Umbilical cord (tissue), 2 donors: ENCODE data around the gene RDH16. TPM values are rescaled to one million over a fixed set of nuclear protein-coding genes. Genes with fewer than 3 reads are reported as not detected.
"Not testable (repeated sequence)": the region's sequence is repeated elsewhere in the genome, so short reads cannot be mapped to it uniquely, and the experiment has no call there.

Source experiments
- DNase-seq: peaks from one replicate; pipeline ENCODE4 v3.0.0-alpha.2; 2015; ENCODE audit warnings: low spot score
- total RNA-seq: library from RNA; depleted of rRNA; stranded (reverse); fragments of >200 nt; gene quantifications from one replicate; pipeline ENCODE4 v1.2.3, GENCODE V29; 2014; ENCODE audit warnings: low replicate concordance; ENCODE audit not compliant: insufficient read depth

The RDH16 gene
- total RNA-seq, 1 donor from 2014 or later: 0.96 TPM

DNA sequence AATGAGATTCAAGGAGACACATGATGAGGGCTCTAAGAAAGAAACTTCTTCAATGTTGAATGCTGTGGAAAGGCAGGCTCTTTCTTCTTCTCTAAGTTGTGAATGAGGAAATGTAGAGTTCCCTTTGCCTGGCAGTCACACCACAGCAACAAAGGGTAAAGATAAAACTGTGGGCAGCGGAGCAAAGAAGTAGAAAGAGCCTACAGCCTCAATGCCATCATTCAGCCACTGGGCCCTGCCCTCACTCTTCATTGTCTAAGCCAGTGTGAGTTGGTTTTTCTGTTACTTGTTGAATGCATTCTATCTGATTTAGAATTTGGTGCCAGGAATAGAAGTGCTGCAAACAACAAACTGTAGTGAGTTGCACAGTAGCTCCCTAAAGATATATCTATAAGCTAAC, 35.4 kb downstream of the RDH16 start:
- DNase-seq: no peak

DNA sequence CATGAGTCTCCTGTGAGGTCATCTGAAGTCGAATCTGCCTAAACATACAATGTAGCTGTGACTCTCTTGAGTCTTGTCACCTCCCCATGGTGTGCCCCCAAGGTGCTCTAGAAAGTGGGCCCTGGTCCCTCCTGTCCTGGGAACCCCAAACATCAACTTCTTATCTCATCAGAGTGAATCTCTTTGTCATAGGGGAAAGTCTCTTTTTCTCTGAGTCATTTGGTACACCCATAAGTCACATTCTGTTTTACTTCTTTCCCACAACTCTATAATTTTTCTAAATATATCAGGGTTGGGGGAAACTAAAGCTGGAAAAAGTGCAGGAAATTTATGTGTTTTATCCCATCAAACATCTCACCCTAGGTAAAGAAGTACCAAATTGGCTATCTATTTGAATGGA, 36.1 kb downstream of the RDH16 start:
- DNase-seq: no peak

DNA sequence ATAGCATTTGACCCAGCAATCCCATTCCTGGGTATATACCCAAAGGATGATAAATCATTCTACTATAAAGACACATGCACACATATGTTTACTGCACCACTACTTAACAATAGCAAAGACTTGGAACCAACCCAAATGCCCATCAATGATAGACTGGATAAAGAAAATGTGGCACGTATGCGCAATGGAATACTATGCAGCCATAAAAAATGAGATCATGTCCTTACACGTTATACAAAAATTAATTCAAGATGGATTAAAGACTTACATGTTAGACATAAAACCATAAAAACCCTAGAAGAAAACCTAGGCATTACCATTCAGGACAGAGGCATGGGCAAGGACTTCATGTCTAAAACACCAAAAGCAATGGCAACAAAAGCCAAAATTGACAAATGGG, 39.3 kb downstream of the RDH16 start:
- DNase-seq: not testable (repeated sequence)

DNA sequence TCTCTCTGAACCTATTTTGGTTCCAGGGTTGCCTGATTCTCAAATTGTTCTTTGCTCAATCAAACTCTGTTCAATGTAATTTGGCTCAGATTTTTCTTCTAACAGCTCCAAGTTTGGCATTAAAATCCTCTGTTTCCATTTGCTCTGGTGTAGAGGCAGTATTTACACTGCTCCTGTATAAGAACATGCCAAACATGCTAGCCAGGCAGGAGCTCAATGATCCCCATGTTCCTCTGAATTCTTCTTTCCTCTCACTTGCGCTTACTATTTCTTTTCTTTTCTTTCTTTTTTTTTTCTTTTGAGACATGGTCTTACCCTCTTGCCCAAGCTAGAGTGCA, 40.4 kb downstream of the RDH16 start:
- no peak for DNase-seq

DNA sequence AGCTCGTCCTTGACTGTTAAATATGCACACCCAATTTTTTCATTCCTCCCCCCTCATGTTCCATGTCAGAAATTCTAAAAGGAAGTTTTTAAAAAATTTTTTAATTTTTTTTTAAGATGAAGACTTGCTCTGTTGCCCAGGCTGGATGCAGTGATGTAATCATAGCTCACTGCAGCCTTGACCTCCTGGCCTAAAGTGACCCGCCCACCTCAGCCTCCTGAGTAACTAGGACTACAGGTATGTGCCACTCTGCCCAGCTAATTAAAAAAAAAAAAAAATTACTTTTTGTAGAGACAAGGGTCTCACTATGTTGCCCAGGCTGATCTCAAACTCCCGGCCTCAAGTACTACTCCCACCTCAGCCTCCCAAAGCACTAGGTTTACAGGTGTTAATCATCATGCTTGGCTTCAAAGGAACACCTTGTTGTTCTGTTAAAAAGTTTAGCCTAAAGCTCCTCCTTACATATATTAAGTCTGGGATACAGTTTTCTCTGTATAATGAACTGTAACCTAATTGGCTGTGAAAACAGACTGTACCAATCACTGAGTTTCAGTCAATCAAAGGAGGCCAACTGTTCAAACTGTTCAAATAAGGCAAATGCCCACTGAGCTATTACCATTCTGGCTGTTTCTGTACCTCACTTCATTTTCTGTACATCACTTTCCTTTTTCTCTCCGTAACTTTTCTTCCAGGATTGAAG, 41.0 kb downstream of the RDH16 start:
- no peak for DNase-seq

DNA sequence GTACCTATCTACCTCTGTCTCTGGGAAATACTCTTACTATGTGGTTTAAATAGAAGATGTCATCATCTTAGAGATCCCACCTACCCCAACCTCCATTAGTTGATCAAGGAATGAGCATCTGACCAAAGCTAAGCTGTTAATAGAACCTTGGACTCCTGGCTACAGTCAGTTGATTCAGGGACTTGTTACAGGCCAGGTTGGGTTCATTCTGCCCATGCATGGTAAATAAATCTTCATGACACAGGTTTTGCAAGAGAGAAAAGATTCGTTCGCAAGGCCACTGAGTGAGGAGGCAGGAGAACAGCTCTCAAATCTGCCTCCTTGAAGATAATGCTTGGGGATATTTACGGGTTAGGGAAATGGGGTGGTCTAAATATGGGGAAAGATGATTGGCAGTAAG, 42.7 kb downstream of the RDH16 start:
- DNase-seq: no peak

DNA sequence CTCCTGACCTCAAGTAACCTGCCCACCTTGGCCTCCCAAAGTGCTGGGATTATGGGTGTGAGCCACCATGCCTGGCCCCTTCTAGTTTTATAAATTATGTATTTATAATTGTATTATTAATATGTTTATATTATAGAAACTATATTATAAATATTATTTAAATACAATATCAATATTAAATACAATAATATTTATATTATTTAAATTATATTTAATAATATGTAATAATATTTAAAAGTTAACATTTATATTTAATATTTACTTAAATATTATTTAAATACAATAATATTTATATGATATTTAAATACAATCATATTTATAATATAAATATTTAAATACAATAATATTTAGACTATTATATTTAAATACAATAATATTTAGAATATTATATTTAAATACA, 43.2 kb downstream of the RDH16 start:
- DNase-seq: no peak

DNA sequence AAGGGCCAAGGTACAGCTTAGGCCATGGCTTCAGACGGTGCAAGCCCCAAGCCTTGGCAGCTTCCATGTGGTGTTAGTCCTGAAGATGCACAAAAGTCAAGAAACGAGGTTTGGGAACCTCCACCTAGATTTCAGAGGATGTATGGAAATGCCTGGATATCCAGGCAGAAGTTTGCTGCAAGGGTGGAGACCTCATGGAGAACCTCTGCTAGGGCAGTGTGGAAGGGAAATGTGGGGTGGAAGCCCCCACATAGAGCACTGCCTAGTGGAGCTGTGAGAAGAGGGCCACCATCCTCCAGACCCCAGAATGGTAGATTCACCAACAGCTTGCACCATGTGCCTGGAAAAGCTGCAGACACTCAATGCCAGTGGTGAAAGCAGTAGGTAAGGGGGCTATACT, 48.0 kb downstream of the RDH16 start:
- not testable (repeated sequence) for DNase-seq

DNA sequence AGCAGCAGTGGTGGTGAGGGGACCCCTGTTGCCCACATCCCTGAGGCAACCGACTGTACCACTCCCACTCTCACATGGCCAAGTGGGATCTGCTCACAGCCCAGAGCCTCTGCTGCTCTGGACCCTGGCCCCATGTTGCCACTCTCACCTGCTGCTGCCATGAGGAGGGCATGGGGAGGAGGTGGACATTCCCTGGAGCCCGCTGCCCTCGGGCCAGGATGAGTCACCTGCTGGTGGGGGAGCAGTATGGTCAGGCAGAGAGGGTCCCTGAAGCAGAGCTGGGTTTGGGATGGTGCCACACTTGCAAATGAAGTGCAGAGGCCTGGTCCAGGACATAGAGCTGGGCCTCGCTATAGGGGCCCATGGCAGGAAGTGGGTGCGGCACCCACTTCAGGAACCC, 49.3 kb downstream of the RDH16 start:
- no peak for DNase-seq

DNA sequence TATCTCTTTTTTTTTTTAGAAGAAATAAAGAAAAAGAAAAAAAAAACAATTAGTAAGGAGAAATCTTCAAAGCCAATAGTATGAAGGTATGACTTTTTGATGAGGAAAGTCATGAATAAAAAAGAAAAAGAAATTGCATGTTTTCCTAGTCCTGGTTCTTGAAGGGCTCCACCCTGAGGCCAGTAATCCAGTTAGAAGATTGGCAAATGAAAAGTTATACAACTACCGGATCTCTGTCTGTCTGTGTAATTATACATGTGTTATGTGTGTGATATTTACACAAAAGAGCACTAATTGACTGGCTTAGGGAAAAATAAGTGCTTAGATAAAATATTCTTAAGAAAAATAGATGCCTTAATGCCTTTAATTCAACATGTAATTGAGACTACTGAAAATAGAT, 51.6 kb downstream of the RDH16 start:
- no peak for DNase-seq

DNA sequence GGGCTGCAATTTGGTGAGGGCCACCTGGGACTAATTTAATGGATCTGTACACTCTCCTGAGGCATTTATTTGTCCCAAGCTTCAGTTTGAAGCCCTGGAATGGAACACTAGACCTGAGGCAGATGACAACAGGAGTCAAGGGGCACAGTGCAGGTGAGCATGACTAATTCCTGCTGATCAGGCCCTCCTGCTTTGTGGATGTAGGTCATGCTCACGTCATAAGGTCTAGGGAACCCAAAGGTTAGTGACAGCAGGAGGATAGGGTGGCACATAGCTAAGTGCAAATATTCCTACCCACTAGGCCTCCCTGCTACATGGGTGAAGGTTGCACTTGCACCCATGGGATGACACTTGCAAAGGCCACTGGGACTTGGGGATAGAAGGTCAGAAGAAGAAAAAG, 54.0 kb downstream of the RDH16 start:
- DNase-seq: no peak

Other genes with a start within 250 kb of the RDH16 start
- 1,201 TPM for gene NACA, start 232.3 kb downstream of the RDH16 start, total RNA-seq
- 9.1 TPM for gene PRIM1, start 205.3 kb downstream of the RDH16 start, total RNA-seq
- gene HSD17B6, start 194.3 kb downstream of the RDH16 start, total RNA-seq: 143 TPM
- not detected for gene SDR9C7, start 23.2 kb downstream of the RDH16 start, total RNA-seq
- gene ZBTB39, start 48.9 kb upstream of the RDH16 start, total RNA-seq: 6.7 TPM
- 6.5 TPM for gene TAC3, start 58.9 kb upstream of the RDH16 start, total RNA-seq
- 5.8 TPM for gene MYO1A, start 92.5 kb upstream of the RDH16 start, total RNA-seq
- 7.5 TPM for gene NEMP1, start 121.2 kb upstream of the RDH16 start, total RNA-seq
- 27.9 TPM for gene NAB2, start 131.5 kb upstream of the RDH16 start, total RNA-seq
- gene STAT6, start 153.8 kb upstream of the RDH16 start, total RNA-seq: 83.8 TPM
- gene LRP1, start 170.9 kb upstream of the RDH16 start, total RNA-seq: 277 TPM
- 1.2 TPM for gene LRP1-AS, start 190.0 kb upstream of the RDH16 start, total RNA-seq